Nephron progenitor cell (in vitro differentiated cells): ENCODE data around the gene WASF2.

ENCODE experiments used
- DNase-seq: peaks from one replicate; pipeline ENCODE4 v3.0.0; 2021
- H3K27ac Mint-ChIP-seq: 2 replicates; pipeline ENCODE4 v1.8.0; 2021; ENCODE audit warnings: mild to moderate bottlenecking, moderate library complexity, mixed read lengths
- H3K27me3 Mint-ChIP-seq: 2 replicates; pipeline ENCODE4 v1.8.0; 2021; ENCODE audit warnings: mild to moderate bottlenecking, low read depth, mixed read lengths; ENCODE audit not compliant: poor library complexity
- H3K36me3 Mint-ChIP-seq: 2 replicates; pipeline ENCODE4 v1.8.0; 2021; ENCODE audit warnings: low read depth, mixed read lengths
- H3K4me1 Mint-ChIP-seq: 2 replicates; pipeline ENCODE4 v1.8.0; 2021; ENCODE audit warnings: mixed read lengths
- H3K4me3 Mint-ChIP-seq: 2 replicates; pipeline ENCODE4 v1.8.0; 2021; ENCODE audit warnings: mild to moderate bottlenecking, moderate library complexity, mixed read lengths
- H3K9me3 Mint-ChIP-seq: 2 replicates; pipeline ENCODE4 v1.8.0; 2021; ENCODE audit warnings: mild to moderate bottlenecking, moderate library complexity, mixed read lengths
- TF ChIP-seq, protein P1 (sequence below): fragments of 200-600 bp; sonication (generic); IDR thresholded peaks from 2 replicates; pipeline ENCODE4 v1.5.0; 2021; ENCODE audit warnings: antibody characterized with exemption

Gene WASF2

DNA sequence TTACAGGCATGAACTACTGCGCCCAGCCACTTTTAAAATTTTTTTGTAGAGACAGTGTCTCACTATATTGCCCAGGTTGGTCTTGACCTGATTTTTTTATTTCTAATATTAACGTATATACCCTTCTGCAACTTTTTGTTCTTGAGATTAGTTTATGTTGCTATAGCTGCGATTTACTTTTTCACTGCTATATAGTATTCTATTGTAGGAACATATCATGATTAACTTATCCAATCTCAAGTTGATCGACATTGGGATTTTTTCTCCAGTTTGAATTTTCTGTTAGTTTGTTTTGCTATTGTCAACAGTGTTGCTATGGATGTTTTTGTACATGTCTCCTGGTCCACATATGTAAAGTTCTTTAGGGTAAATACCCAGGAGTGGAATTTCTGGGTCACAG is 35.4 kb downstream of the WASF2 start:
- no peak overlapping the region for H3K4me3 Mint-ChIP-seq
- H3K9me3 Mint-ChIP-seq = no peaks in the 10 kb centered on the region
- TF ChIP-seq, protein P1, sequence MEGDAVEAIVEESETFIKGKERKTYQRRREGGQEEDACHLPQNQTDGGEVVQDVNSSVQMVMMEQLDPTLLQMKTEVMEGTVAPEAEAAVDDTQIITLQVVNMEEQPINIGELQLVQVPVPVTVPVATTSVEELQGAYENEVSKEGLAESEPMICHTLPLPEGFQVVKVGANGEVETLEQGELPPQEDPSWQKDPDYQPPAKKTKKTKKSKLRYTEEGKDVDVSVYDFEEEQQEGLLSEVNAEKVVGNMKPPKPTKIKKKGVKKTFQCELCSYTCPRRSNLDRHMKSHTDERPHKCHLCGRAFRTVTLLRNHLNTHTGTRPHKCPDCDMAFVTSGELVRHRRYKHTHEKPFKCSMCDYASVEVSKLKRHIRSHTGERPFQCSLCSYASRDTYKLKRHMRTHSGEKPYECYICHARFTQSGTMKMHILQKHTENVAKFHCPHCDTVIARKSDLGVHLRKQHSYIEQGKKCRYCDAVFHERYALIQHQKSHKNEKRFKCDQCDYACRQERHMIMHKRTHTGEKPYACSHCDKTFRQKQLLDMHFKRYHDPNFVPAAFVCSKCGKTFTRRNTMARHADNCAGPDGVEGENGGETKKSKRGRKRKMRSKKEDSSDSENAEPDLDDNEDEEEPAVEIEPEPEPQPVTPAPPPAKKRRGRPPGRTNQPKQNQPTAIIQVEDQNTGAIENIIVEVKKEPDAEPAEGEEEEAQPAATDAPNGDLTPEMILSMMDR = no peak
- H3K36me3 Mint-ChIP-seq = peaks cover 27% of the 10 kb centered on the region
- no peaks in the 10 kb centered on the region for H3K27me3 Mint-ChIP-seq
- no peak for DNase-seq
- H3K4me1 Mint-ChIP-seq = peaks cover 17% of the 10 kb centered on the region
- no peak overlapping the region for H3K27ac Mint-ChIP-seq

DNA sequence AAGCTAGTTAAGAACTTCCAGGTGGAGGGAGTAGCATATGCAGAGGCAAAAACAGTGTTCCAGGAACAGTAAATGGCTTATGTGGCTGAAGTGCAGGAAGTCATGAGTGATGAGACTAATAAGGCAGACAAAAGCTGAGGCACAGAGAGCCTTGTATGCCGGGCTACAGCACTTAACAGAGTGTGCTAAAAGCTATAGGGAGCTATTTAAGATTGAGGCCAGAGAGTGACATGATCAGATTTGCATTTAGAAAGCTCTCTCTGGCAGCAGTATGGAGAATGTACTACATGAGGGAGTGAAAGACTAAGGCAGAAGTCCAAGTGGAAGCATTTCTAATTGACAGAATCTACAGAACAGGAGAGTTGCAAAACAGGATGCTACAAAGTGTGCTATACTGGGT is 38.6 kb downstream of the WASF2 start:
- H3K36me3 Mint-ChIP-seq = peaks cover 38% of the 10 kb centered on the region
- no peak for DNase-seq
- TF ChIP-seq, protein P1 = no peak
- no peak overlapping the region for H3K4me3 Mint-ChIP-seq
- peaks cover 39% of the 10 kb centered on the region for H3K4me1 Mint-ChIP-seq
- H3K27ac Mint-ChIP-seq = no peak overlapping the region
- no peaks in the 10 kb centered on the region for H3K27me3 Mint-ChIP-seq
- H3K9me3 Mint-ChIP-seq = no peaks in the 10 kb centered on the region

DNA sequence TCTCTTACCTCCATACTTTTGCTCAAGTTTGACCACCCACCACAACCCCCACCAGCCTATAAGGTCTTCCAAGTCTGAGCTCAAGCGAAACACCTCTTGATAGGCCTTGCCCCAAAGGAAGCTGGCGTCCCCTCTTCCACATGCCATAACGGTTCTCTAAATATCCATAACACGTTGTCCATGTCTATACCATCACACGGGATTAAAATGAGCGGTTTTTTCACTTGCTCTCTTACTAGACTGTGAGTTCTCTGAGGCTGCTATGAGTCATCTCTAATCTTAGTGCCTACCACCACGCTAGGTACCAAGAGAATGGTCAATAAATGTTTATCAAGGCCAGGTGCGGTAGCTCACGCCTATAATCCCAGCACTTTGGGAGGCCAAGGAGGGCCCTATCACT is 41.0 kb downstream of the WASF2 start:
- H3K36me3 Mint-ChIP-seq = peaks cover 24% of the 10 kb centered on the region
- H3K9me3 Mint-ChIP-seq = no peaks in the 10 kb centered on the region
- H3K27ac Mint-ChIP-seq = no peak overlapping the region
- no peaks in the 10 kb centered on the region for H3K27me3 Mint-ChIP-seq
- H3K4me3 Mint-ChIP-seq = no peak overlapping the region
- DNase-seq = no peak
- peaks cover 53% of the 10 kb centered on the region for H3K4me1 Mint-ChIP-seq
- TF ChIP-seq, protein P1 = no peak

DNA sequence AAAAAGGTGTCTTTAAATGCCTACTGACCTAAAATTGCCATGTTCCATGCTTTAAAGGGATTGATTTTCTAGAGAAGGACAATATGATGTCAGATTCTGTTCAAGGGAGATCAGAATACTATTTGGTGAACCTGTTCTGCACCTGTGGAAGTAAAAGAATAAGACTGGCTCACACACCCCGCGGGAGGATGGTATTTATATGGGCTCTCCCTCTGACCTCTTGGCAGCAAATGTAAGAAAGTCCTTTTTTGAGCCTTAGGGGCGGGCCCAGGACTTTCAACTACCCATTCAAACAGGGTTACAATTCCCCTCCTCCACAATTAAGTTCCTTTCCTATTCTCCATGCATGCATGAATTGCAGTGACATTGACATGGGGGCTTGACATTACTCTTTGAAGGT is 42.1 kb downstream of the WASF2 start:
- H3K27ac Mint-ChIP-seq = peak overlapping the region; percentile 51
- no peak overlapping the region for H3K4me3 Mint-ChIP-seq
- no peak for DNase-seq
- H3K4me1 Mint-ChIP-seq = peaks cover 53% of the 10 kb centered on the region
- H3K9me3 Mint-ChIP-seq = no peaks in the 10 kb centered on the region
- TF ChIP-seq, protein P1 = no peak
- no peaks in the 10 kb centered on the region for H3K27me3 Mint-ChIP-seq
- peaks cover 20% of the 10 kb centered on the region for H3K36me3 Mint-ChIP-seq

DNA sequence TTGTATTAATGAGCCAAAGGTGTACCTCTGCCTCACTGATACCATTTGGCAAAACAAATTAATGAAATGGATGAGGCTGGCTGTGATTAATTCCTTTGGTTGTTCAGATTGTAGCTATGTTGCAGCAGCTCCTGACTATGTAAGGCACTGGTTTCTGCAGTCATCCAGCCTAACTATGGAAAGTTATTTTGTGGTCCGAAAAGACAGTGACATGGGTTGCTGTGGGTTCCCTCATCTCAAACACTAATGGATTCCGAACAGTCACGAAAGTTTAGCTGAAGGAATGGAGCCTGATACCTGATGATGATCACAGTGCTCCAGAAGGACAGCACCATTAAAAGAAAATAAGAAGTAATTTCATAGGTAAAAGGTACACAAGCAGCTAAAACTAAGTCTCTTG is 42.6 kb downstream of the WASF2 start:
- Mint-ChIP-seq H3K27ac (no peak overlapping the region), H3K9me3 (no peaks in the 10 kb centered on the region), H3K4me1 (peaks cover 53% of the 10 kb centered on the region), H3K36me3 (peaks cover 20% of the 10 kb centered on the region), H3K27me3 (no peaks in the 10 kb centered on the region), H3K4me3 (no peak overlapping the region)
- TF ChIP-seq, protein P1 = no peak
- no peak for DNase-seq

DNA sequence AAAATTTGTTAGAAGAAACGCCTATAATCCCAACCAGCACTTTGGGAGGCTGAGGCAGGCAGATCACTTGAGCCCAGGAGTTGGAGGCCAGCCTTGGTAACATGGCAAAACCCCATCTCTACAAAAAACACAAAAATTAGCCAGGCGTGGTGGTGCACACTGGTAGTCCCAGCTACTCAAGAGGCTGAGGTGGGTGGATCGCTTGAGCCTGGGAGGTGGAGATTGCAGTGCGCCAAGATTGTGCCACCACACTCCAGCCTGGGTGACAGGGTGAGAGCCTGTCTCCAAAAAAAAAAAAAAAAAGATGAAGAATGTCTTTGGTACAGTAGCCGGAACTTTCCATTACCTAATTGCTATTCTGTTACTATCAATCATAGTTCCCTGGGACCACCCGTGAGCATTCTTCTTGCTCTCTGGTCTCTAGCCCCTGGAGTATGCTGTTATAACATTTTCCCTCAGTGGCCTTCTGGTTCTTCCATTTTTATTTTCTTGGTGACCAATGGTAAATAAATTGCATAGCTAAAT is 43.4 kb downstream of the WASF2 start:
- TF ChIP-seq, protein P1 = no peak
- no peaks in the 10 kb centered on the region for H3K9me3 Mint-ChIP-seq
- peaks cover 20% of the 10 kb centered on the region for H3K36me3 Mint-ChIP-seq

More for the DNA sequence above, 43.4 kb downstream of the WASF2 start:
- Mint-ChIP-seq H3K4me1 (peaks cover 52% of the 10 kb centered on the region), H3K4me3 (no peak overlapping the region), H3K27ac (no peak overlapping the region), H3K27me3 (no peaks in the 10 kb centered on the region)
- DNase-seq = no peak
